Measurements from ENCODE around the gene UST.

DNA sequence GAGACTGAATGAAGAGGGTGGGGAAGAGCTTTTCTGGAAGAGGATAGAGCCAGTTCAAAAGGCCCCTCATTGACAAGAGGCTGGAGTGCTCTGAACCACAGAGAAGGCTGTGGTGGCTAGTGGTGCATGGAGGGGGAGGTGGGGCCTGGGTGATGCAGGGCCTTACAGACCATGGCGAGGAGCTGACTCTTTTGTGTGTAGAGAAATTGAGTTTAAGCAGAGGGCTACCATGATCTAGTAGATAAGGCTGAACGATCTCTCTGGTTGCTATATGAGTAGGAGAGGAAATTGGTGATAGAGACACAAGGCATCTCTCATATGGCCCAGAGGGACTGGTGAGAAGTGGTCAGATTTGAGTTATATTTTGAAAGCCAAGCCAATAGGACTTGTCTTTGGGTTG lies 137.6 kb downstream of the UST start:
- TF ChIP-seq CTCF (IDR thresholded peaks at IDR 0.05) (no peak), EP300 (IDR thresholded peaks at IDR 0.05) (no peak)
